GM12874 (cell line): ENCODE data around the gene GNAI3.

Experiments used
- CTCF ChIP-seq: IDR thresholded peaks from 2 replicates; pipeline ENCODE4 v1.5.1; 2011; ENCODE audit warnings: low read depth, mild to moderate bottlenecking, control low read depth, low read length, moderate library complexity; ENCODE audit not compliant: insufficient read depth

The GNAI3 gene

GRCh38 chr1:109535481-109535880, 12.9 kb upstream of the GNAI3 start:
- no peak for TF ChIP-seq CTCF

- TF ChIP-seq CTCF: no peak
These were observed 12.4 kb upstream of the GNAI3 start for GRCh38 chr1:109535971-109536491.

GRCh38 chr1:109537450-109538178, 10.8 kb upstream of the GNAI3 start:
- TF ChIP-seq CTCF: no peak

- TF ChIP-seq CTCF: no peak
These were observed 9.4 kb upstream of the GNAI3 start for GRCh38 chr1:109538827-109539555.

GRCh38 chr1:109539676-109540075, 8.7 kb upstream of the GNAI3 start, which contains the start of gene GPR61:
Gene GPR61, plus strand, starts transcription at chr1:109539872. Its CDS starts 3,151 bp downstream, at chr1:109543023.
- no peak for TF ChIP-seq CTCF

GRCh38 chr1:109541102-109541501, 7.3 kb upstream of the GNAI3 start:
- TF ChIP-seq CTCF: no peak

GRCh38 chr1:109542657-109543056, 5.8 kb upstream of the GNAI3 start:
- no peak for TF ChIP-seq CTCF
